Panc1 (cell line): Measurements from ENCODE around the gene ARMH2. TPM values are rescaled to one million over a fixed set of nuclear protein-coding genes. Genes with fewer than 3 reads are reported as not detected.

Experiments
- ATAC-seq: fragments of 200-7000 bp; cut with Tn5 transposase; 2 replicates; pipeline ENCODE4 v1.9.1; 2020; ENCODE audit warnings: mild to moderate bottlenecking, moderate library complexity
- BruUV-seq: library from RNA; stranded (reverse); fragments of 400-500 nt; replicated peaks from 2 replicates; lab custom pipeline; 2021; lab: Mats Ljungman, UMichigan
- CTCF ChIA-PET: fragments of 300-600 bp; sonication (Branson Sonifier 250); formaldehyde crosslinking; loops from one replicate; lab custom pipeline; 2022; ENCODE audit warnings: antibody characterized with exemption; lab: Charles Lee
- POLR2A ChIA-PET: fragments of 300-600 bp; sonication (Branson Sonifier 250); formaldehyde crosslinking; loops from one replicate; lab custom pipeline; 2022; ENCODE audit warnings: antibody characterized with exemption; lab: Charles Lee
- DNase-seq: peaks from one replicate; pipeline ENCODE4 v3.0.0-alpha.2; 2010; ENCODE audit warnings: low read depth, low spot score
- H3K27ac ChIP-seq: 2 replicates; pipeline ENCODE4 v1.5.1; 2011; ENCODE audit warnings: mild to moderate bottlenecking, low read length, inconsistent platforms
- H3K27me3 ChIP-seq: fragments of 200-500 bp; sonication (Bioruptor generic); 2 replicates; pipeline ENCODE4 v1.6.0; 2014; ENCODE audit warnings: low read length, inconsistent platforms; ENCODE audit not compliant: control insufficient read depth, insufficient read depth
- H3K36me3 ChIP-seq: fragments of 200-500 bp; sonication (Bioruptor generic); 2 replicates; pipeline ENCODE4 v1.5.1; 2014; ENCODE audit warnings: inconsistent platforms, mild to moderate bottlenecking, low read length, moderate library complexity; ENCODE audit not compliant: control insufficient read depth, insufficient read depth
- H3K4me1 ChIP-seq: 2 replicates; pipeline ENCODE4 v1.5.1; 2011; ENCODE audit warnings: inconsistent platforms, mild to moderate bottlenecking, low read length, moderate library complexity; ENCODE audit not compliant: control insufficient read depth, insufficient read depth
- H3K4me3 ChIP-seq, 2 experiments: 2 replicates each; pipeline ENCODE4 v1.5.1; 2011 to 2012; ENCODE audit warnings: low read depth in 2 of 2, low read length in 2 of 2, mild to moderate bottlenecking in 2 of 2, inconsistent platforms in 1 of 2, moderate library complexity in 1 of 2
- H3K9me3 ChIP-seq: fragments of 200-500 bp; sonication (Bioruptor generic); 2 replicates; pipeline ENCODE4 v1.5.1; 2014; ENCODE audit warnings: low read depth, mild to moderate bottlenecking, inconsistent platforms, low read length, moderate library complexity; ENCODE audit not compliant: control insufficient read depth, insufficient read depth
- POLR2AphosphoS5 ChIP-seq: IDR thresholded peaks from 2 replicates; pipeline ENCODE4 v1.6.1; 2012; ENCODE audit warnings: mild to moderate bottlenecking, low read depth, low read length, moderate library complexity
- SIN3A ChIP-seq: IDR thresholded peaks from 2 replicates; pipeline ENCODE4 v1.6.1; 2012; ENCODE audit warnings: low read depth, mild to moderate bottlenecking, low read length, moderate library complexity, borderline replicate concordance; ENCODE audit not compliant: insufficient read depth
- TCF7L2 ChIP-seq: IDR thresholded peaks from 2 replicates; pipeline ENCODE4 v1.6.1; 2011; ENCODE audit warnings: mild to moderate bottlenecking, low read depth, low read length, inconsistent platforms
- in situ Hi-C: cut with HindIII; loops from 2 replicates; pipeline ENCODE4 v1.10.0; 2016; ENCODE audit warnings: low sequenced_read_pairs, low pct_unique_long_range_greater_than_20kb
- intact Hi-C: fragments of 100-400 bp; cut with micrococcal nuclease; formaldehyde crosslinking; loops from one replicate; pipeline ENCODE4 v1.10.0; 2022; ENCODE audit not compliant: unreplicated experiment
- total RNA-seq: library from RNA; stranded (reverse); gene quantifications from one replicate; pipeline ENCODE4 v1.2.1, GENCODE V29; 2021; ENCODE audit not compliant: unreplicated experiment
- TF ChIP-seq, protein P1 (sequence below): fragments of 450-650 bp; IDR thresholded peaks from 2 replicates; pipeline ENCODE4 v1.5.1; 2017; ENCODE audit warnings: mild to moderate bottlenecking
- TF ChIP-seq, protein P2 (sequence below), 2 experiments: IDR thresholded peaks; 2 replicates each; pipeline ENCODE4 v1.6.1; 2011 to 2012; ENCODE audit warnings: low read depth in 2 of 2, control low read depth in 1 of 2, low read length in 1 of 2, mild to moderate bottlenecking in 1 of 2, moderate library complexity in 1 of 2; ENCODE audit not compliant: insufficient read depth in 1 of 2

Gene ARMH2
- total RNA-seq, 1 experiment from 2014 or later = not detected

DNA sequence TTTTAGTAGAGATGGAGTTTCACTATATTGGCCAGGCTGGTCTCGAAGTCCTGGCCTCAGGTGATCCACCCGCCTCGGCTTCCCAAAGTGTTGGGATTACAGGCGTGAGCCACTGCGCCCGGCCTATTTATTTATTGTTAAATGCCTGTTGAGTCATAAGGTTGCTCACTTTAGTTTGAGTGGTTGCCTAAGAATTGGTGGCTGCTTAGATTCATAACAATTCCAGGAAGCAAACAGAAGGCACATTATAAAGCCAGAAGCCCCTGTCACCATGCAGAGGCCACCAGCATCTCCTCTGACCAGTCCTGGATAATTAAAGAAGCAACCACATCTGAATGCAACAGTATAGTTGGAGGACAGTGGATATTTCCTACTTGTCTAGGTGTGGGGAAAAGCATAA, 24.0 kb upstream of the ARMH2 start:
- intact Hi-C loops = no loop called here
- Histone ChIP-seq H3K27me3 (no peaks in the 10 kb centered on the region), H3K9me3 (no peaks in the 10 kb centered on the region), H3K36me3 (no peaks in the 10 kb centered on the region), H3K4me1 (no peaks in the 10 kb centered on the region), H3K4me3 (no peak overlapping the region), H3K27ac (no peak overlapping the region)
- ATAC-seq = peak; percentile 74
- ChIA-PET POLR2A (no interaction called here), CTCF (no interaction called here)
- TF ChIP-seq, protein P1, sequence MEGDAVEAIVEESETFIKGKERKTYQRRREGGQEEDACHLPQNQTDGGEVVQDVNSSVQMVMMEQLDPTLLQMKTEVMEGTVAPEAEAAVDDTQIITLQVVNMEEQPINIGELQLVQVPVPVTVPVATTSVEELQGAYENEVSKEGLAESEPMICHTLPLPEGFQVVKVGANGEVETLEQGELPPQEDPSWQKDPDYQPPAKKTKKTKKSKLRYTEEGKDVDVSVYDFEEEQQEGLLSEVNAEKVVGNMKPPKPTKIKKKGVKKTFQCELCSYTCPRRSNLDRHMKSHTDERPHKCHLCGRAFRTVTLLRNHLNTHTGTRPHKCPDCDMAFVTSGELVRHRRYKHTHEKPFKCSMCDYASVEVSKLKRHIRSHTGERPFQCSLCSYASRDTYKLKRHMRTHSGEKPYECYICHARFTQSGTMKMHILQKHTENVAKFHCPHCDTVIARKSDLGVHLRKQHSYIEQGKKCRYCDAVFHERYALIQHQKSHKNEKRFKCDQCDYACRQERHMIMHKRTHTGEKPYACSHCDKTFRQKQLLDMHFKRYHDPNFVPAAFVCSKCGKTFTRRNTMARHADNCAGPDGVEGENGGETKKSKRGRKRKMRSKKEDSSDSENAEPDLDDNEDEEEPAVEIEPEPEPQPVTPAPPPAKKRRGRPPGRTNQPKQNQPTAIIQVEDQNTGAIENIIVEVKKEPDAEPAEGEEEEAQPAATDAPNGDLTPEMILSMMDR = no peak
- TF ChIP-seq, protein P2, sequence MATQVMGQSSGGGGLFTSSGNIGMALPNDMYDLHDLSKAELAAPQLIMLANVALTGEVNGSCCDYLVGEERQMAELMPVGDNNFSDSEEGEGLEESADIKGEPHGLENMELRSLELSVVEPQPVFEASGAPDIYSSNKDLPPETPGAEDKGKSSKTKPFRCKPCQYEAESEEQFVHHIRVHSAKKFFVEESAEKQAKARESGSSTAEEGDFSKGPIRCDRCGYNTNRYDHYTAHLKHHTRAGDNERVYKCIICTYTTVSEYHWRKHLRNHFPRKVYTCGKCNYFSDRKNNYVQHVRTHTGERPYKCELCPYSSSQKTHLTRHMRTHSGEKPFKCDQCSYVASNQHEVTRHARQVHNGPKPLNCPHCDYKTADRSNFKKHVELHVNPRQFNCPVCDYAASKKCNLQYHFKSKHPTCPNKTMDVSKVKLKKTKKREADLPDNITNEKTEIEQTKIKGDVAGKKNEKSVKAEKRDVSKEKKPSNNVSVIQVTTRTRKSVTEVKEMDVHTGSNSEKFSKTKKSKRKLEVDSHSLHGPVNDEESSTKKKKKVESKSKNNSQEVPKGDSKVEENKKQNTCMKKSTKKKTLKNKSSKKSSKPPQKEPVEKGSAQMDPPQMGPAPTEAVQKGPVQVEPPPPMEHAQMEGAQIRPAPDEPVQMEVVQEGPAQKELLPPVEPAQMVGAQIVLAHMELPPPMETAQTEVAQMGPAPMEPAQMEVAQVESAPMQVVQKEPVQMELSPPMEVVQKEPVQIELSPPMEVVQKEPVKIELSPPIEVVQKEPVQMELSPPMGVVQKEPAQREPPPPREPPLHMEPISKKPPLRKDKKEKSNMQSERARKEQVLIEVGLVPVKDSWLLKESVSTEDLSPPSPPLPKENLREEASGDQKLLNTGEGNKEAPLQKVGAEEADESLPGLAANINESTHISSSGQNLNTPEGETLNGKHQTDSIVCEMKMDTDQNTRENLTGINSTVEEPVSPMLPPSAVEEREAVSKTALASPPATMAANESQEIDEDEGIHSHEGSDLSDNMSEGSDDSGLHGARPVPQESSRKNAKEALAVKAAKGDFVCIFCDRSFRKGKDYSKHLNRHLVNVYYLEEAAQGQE (IDR thresholded peaks at IDR 0.05; ENCODE audit: insufficient read depth in 1 of 2, low read depth in 2 of 2, low read length in 1 of 2) = no peak
- TF ChIP-seq SIN3A (no peak), POLR2AphosphoS5 (no peak), TCF7L2 (no peak)
- no TSS peak for BruUV-seq
- in situ Hi-C loops = no loop called here
- DNase-seq = peak; percentile 12

DNA sequence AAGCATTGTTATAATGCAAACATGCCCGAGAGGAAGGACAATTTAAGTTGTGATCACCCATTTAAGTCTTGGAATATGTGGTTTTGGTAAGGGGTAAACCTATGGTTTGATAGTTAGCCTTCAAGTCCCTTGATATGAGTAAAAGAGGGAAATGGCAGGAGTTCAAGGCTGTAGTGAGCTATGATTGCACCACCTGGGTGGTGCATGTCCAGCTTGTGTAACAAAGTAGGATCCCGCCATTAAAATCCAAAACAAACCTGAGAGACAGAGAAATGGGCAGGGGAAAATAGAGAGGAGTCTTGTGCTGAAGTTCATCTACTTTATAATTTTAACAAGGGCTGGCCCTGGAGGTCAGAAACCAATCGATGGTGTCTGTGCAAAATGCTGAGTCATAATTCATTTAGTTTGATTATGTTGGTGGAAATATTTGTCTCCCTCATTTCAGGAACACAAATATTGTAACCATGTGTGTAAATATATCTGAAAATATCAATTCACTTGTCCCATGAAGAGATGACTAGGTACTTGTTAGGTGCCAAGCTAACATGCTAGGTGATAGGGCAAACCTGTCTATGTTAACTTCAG, 23.2 kb upstream of the ARMH2 start:
- CTCF ChIA-PET = no interaction called here
- Histone ChIP-seq H3K4me1 (no peaks in the 10 kb centered on the region), H3K4me3 (no peak overlapping the region), H3K9me3 (no peaks in the 10 kb centered on the region), H3K36me3 (no peaks in the 10 kb centered on the region), H3K27me3 (no peaks in the 10 kb centered on the region), H3K27ac (no peak overlapping the region)
- intact Hi-C loops (no loop called here), in situ Hi-C loops (no loop called here)
- POLR2A ChIA-PET = interaction anchor here (0.5 kb wide), 1 partner anchor 11 kb away, joined by 6 read pairs; no protein-coding TSS in a partner anchor
- BruUV-seq = no TSS peak
- DNase-seq = no peak
- TF ChIP-seq, protein P2 (IDR thresholded peaks at IDR 0.05; ENCODE audit: insufficient read depth in 1 of 2, low read depth in 2 of 2, low read length in 1 of 2) = no peak
- TF ChIP-seq TCF7L2 (no peak), POLR2AphosphoS5 (no peak), SIN3A (no peak)
- TF ChIP-seq, protein P1 = no peak
- ATAC-seq = no peak
